ENCODE measurements around the gene MAGI2.

Gene MAGI2

DNA sequence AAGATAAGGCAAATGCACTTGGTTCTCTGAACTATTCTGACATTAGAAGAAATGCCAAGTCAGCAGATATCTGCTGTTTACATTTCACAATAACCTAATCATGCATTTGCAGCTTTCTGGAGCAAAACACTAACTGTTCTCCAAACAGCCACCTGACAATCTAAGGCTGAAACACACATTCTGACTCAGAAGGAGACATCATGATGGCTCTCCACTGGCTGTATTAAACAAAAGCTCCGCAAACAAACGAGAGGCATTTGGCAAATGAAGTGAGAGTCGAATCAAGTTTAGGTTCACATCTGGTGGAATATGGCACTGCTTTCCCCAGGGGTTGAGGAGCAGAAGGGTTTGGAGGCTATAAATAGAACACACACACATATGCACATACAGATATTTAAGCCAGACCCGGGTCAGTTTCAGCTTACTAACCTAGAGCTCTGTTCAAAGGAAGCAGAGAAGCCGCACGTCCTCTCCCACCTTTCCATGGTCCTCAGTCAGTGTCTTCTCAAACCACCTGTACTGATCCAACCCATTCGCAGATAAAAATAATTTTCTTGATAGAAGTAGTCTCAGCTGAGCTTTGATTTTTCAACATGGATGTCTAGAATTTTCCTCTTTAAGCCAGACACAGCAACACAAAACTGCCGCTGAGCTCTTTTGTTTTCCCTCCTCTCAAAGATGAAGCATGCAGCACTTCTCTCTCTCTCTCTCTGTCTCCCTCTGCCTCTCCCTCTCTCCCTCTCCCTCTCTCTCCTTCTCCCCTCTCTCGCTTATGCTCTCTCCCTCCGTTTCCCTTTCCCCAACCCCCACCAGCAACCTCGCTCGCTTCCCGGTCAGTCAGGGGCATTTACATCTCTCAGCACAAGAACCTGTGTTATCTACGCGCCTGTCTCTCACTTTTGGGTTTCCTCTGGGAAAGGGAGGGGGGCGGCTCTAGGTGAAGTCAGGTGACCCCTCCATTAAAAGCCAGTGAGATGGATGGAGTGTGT, 682.8 kb downstream of the MAGI2 start:
- peak; percentile 15 to 22 for DNase-seq

DNA sequence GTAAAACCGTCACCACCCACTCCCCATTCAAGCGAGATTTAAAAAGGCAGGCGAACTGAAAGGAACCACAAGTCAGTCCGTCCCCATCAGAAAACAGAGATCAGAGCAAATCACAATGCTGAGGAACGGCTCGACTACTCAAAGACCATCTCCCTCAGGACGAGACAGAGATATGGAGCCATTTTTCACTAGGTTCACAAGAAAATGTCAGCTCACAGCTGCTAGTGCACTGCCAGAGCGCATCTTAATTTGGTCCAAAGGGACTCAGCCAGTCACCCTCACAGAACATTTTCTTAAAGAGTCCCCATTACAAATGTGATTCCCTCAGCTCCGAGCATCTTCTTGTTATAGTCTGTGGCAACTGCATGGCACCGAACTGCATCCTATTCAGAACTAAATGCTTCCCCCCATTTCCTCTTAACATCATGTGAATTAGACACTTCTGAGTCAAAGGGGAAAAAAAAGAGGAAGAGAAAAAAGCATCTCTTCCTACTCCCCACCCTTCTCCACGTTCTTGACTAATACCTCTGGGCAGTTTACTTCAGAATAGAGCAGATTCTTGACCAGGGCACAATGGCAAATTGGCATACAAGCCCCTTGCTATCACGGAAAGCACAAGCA, 683.9 kb downstream of the MAGI2 start:
- DNase-seq: no peak

GRCh38 chr7:78768859-78769258, 684.6 kb downstream of the MAGI2 start:
- DNase-seq: no peak

DNA sequence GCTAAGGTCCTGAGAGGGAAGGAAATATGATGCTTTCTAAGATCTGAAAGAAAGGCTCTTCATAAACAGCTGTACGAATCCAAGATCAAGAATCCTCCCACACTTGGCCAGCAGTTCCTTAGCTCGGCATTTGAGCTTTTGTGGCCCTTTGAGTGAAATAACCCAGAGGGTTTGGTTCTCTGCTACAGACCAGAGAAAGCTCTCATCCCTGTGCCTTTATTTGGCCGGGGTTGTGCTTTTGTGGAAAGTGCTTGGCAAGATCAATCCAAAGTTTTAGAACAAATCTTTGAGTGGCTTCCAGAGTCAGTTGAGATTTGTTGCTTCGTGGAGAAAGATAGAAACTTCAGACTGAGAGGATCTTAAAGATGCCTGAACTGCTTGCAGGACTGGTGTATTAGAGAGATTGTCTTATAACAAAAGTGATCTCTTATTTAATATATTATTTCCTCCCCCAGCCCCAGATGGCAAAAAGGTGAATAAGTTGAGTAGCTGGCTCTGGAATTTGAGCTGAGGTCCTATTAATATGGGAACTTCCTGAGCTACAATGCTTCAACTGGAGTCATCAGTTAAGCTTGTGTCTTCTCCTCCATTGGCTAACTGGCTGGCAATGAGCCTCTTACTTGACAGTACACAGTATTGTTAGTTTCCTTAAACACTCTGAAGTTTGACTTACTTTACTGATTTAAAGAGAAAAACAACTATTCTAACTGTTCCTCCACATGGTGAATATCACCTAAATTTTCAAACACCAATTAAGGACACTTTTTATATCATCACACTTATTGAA, 687.3 kb downstream of the MAGI2 start:
- DNase-seq: no peak

DNA sequence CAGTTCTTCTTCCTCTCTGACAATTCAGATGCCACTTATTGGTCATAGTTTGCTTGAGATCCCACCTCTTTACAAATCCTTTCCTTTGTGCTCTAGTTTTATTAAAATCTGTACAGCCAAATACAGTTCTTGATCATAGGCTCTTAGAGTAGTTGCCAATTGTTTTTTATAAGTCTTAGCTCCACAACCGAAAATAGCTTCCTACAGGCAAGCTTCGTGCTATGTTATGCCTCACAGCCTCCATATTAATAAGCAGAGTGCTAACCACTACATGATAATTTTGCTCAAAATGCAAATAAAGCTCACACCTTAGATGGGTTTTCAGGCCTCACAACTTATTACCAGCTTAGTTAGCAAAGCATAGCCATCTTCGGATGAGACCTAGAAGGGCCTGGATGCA, 688.9 kb downstream of the MAGI2 start:
- DNase-seq: no peak

- DNase-seq: no peak
Observed at GRCh38 chr7:78762625-78763024, 690.8 kb downstream of the MAGI2 start.

DNA sequence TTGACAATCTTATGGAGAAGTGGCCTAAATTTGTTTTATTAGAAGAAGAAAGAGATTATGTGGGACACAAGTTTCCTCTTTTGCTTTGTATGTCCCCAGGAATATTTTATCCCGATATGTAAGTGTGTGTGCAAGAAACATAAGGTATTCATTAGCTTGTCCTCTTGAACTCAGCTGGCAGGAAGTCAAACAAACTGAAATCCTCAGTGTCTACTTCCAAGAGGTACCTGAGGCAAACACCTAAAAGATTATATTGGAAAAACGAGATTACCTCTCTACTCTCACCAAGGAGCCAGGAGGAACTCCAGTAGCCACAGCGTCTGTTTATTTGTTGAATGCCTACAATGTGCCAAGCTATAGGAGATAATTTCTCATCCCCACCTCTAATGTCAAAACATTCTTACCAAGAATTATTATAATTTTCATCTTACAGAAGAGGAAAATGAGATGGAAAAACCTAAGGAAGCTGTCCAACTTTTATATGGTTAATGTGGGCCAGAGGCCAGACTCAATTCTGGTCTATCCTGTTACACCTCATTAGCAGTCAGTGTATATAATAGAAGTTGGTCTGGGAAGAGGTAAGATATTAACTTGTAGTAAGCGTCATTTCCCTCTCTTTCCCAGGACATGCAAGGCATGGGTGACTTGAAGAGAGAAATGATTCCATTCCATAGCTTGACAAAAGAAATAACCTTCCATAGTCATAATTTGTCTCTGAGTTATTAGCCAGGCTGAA, 692.7 kb downstream of the MAGI2 start:
- DNase-seq: no peak

GRCh38 chr7:78752554-78752953, 700.9 kb downstream of the MAGI2 start:
- DNase-seq: no peak

GRCh38 chr7:78751253-78751652, 702.2 kb downstream of the MAGI2 start:
- DNase-seq: no peak

- DNase-seq: no peak
Observed at GRCh38 chr7:78749052-78749746, 704.3 kb downstream of the MAGI2 start.

DNA sequence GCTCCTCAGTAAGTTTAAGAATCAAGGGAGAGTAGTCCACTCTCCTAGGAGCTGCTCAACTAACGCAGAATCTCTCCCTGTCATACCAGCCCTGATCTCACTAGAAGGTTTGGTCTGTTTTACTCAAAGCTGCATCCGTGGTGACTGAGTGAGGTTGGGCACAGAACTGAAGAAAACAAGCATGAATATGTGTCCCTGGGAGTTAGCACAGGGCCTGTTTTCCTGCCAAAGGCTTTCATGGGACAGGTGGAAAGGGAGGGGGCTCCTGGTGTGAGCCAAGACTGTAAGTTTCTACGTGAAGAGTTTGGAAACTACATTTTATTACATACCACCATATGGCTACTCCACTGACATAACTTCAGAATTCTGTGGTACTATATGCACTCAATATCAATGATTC, 705.9 kb downstream of the MAGI2 start:
- DNase-seq: no peak

DNA sequence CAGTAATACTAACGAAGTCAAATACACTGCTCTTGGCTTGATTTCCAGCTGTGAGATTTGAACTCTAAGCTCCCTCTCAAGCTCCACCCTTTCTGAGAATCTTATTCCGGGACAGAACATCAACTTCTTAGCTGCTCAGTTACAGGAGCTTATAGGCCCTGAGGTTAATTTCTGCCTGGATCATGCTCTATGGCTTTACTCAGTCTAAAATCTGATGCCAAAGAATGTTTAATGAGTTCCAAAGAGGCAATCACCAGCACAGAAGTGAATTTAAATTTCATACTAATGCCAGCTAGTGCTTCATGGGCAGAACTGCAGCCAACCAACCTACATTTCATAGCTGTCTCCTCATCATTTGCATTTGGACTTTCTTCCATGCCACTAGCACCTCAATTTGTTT, 707.2 kb downstream of the MAGI2 start:
- no peak for DNase-seq

DNA sequence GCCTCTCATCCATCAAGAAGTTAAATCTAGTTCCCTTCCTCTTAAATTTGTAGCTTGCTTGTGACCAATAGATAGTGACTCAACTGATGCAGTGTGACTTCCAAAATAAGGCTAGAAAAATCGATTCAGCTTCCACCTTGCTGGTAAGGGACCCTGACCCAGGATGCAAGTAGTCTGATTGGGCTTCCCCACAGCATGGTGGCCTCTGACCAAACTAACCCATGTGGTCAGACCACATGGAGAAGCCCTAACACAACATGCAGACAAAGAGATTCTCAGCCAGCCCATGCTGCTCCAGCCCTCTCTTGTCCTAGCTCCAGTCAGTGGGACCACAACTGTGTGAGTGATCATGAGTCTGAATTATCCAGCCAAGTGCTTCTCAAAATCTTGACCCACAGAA, 710.8 kb downstream of the MAGI2 start:
- no peak for DNase-seq

DNA sequence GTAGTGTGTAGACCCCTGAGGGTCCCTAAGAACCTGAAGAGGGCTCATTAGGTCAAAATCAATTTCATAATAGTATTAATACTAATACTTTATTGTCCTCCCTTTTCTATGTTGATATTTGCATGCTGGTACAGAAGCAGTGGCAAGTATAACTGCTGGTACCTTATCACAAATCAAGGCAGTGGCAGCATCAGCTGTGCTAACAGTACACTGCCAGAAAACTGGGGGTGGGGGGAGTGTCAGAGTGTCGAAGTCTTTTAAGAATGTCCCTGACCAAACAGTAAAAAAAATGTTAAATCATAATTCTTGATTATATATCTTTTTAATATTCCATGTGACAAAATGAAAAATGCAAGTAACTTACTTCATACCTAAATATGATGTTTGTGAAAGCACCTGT, 716.9 kb downstream of the MAGI2 start:
- DNase-seq: no peak

DNA sequence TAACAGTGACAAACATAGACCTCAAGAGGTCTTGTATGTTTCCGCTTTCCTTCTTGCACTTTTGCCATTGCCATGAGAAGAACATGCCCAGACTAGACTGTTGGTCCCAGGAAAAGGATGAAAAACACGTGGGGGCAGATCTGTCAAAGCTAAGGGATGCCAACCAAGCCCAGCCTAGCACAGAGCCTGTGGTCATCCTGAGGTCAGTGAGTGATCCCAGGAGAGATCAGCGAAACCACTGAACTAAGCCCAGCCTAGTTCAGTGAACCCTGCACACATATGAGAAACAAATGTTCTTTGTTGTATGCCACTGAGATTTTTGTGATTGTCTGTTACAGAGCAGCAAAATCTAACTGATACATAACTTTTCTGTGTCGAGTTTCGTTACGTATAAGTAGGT, 718.8 kb downstream of the MAGI2 start:
- DNase-seq: no peak

DNA sequence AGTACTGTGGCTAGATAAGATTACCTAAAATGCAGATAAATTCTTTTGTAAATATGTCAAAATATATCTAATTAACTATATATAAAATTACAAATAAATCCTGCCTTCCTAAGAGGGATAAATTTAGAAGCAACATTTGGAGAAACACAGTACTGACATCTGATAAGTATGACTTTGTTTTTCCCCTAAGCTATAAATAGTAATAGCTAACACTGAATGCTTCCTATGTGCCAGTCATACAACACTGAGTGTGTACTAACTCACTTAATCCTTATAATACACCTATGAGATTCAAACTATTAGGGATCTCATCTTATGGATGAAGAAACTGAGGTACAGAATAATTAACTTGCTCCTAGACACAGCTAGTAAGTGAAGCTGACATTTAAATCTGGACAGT, 733.4 kb downstream of the MAGI2 start:
- DNase-seq: no peak

GRCh38 chr7:78718212-78718611, 735.3 kb downstream of the MAGI2 start:
- DNase-seq: no peak

DNA sequence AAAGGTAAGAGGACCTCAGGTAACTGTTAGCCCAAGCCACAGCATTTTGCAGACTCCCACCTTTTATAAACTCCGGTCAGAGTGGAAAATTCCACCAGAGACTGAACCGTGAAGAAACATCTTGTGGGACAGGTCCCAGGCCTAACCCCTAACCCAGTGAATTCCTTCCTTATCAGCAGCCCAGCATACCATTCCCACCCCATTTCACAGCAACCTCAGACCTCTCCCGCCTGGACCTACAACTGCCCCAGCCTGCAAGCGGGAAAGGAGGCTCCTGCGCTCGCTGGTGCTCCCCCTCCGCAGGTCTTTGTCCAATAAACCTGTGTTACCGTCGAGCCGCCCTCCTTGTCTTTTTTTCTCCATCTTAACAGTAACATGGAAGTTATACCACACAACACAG, 736.6 kb downstream of the MAGI2 start:
- DNase-seq: no peak

GRCh38 chr7:78714356-78714755, 739.1 kb downstream of the MAGI2 start:
- no peak for DNase-seq

GRCh38 chr7:78712111-78712510, 741.4 kb downstream of the MAGI2 start:
- DNase-seq: no peak

- no peak for DNase-seq
Observed at GRCh38 chr7:78709658-78710057, 743.8 kb downstream of the MAGI2 start.

GRCh38 chr7:78704504-78704903, 749.0 kb downstream of the MAGI2 start:
- no peak for DNase-seq
